GM21526 (cell line): ENCODE measurements around the gene NISCH.

ENCODE experiments used
- ATAC-seq: cut with Tn5 transposase; IDR thresholded peaks from one replicate; pipeline ENCODE4 v1.9.1; 2021; ENCODE audit warnings: moderate library complexity; ENCODE audit not compliant: unreplicated experiment, low FRiP score

NISCH gene

DNA sequence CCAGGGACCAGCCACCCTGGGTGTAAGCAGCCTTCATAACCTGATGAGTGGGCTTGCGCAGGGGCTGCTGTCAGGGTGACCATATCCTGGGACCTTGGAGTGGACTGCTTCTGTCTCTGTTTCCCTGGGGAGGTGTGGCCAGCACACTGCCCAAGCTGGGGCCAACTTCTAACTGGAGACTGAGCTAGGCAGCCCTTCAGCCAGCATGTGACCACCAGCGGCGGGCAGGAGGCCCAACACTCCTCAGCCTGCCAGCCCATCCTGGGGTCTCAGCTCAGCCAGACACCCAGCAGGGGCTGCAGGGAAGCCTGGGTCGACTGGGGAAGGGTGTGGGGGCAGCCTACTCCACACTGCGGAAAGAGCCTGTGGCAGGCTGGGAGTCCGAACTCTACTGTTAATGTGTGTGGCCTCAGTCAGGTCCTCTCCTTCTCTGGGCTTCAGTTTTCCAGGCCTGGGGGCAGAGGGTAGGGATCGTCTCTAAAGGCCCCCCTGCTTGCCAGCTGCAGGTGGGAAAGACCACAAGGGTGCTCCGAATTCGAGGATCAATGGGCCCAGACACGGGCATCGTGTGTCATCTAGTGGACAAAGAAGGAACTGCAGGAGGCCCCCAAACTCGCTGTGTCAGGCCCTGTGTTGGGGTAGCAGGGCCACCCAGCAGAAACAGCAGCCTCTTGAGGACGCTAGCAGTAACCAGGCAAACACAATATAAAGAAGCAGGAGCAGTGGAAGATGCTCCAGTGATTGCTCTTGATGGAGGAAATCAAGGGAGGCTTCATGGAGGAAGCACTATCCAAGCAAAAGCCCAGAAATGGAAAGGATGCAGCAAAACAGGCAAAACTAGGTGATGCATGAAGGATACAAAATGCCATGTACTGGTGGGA lies 8.5 kb upstream of the NISCH start:
- ATAC-seq: no peak

DNA sequence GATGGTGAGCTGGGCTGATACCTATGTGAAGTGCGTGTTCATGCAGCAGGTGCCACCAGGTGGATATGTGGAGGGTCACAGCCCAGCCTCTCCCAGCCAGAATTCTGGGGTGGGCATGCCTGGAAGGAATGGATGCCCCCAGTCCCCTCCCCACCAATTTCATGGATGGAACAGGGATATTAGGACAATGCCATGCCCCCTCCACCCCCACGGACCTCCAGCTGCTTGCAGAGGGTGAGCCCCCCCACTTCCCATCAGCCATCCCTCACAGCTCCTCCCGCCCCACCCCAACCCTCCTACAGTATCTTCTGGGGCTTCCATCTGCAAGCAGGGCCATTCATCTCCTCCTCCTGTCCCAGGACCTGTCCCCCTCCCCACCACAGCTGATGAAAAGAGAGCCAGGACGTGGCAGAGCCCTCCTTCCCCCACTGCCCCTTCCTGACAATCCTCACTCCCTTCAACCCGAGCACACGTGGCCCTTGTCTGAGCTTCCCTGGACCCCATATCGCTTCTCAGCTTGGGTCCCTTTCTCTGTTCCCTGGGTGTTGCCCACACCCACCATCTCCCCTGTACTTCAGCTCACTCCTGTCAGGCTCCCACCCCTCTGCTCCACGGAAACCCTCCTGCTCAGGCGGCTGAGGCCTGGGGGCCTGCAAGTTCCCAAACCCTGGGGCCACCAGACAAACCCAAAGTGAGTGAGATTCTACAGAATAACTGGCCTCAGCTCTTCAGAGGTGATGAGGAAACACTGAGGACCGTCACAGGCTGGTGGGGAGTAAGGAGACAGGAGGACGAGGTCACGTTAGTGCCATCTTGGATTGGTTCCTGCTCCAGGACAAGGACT lies 7.7 kb upstream of the NISCH start:
- no peak for ATAC-seq

DNA sequence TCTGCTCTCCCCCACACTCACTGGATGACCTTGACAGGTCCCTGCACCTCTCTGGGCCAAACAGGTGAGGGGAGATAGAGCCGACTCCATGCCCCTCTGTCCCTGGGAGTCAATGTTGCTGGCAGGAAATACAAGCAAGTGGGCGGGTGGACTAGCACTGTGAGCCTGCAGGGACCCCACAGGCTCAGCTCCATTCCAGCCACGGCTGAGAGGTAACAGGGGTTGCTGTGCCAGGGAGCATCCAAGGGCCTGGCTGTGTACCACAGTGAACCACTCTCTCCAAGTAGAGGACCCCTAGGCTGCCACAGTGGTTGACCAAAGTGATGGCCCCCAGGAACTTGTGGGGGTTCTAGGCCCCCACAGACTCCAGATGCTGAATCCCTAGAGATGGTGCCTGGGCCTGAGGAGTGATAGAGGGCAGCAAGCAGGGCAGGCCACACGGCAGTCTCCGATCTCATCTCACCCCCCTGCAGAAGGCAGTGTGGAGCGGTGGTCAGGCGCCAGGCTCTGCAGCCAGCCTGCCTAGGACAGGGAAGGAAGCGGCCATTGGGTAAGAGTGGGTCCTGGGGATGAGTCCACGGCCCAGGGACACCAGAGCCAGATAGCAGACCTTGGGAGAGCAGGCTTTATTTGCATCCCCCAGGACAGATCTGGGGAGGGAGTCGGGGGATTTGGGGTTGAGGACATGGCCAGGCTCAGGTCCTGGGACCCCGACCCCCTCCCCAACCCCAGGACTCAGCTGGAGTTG lies 4.7 kb upstream of the NISCH start:
- ATAC-seq: no peak

GRCh38 chr3:52451237-52452083 lies 3.9 kb upstream of the NISCH start:
- no peak for ATAC-seq

- ATAC-seq: no peak
Measured at GRCh38 chr3:52452126-52452525, 3.3 kb upstream of the NISCH start.

- ATAC-seq: no peak
Measured at GRCh38 chr3:52452570-52453221, 2.7 kb upstream of the NISCH start.

- ATAC-seq: no peak
Measured at GRCh38 chr3:52453496-52454249, 1.7 kb upstream of the NISCH start, which contains the start of gene TNNC1. TSS of gene TNNC1 (minus strand) at chr3:52454041. CDS start at chr3:52454015, 26 bp downstream.

- ATAC-seq: no peak
Measured at GRCh38 chr3:52454250-52454937, 1.0 kb upstream of the NISCH start.

GRCh38 chr3:52454938-52455282 lies 494 bp upstream of the NISCH start:
- no peak for ATAC-seq

- no peak for ATAC-seq
Measured at GRCh38 chr3:52456169-52456799, 880 bp downstream of the NISCH start.

- no peak for ATAC-seq
Measured at GRCh38 chr3:52456800-52457183, 1.4 kb downstream of the NISCH start.

- no peak for ATAC-seq
Measured at GRCh38 chr3:52458031-52458760, 2.8 kb downstream of the NISCH start.

DNA sequence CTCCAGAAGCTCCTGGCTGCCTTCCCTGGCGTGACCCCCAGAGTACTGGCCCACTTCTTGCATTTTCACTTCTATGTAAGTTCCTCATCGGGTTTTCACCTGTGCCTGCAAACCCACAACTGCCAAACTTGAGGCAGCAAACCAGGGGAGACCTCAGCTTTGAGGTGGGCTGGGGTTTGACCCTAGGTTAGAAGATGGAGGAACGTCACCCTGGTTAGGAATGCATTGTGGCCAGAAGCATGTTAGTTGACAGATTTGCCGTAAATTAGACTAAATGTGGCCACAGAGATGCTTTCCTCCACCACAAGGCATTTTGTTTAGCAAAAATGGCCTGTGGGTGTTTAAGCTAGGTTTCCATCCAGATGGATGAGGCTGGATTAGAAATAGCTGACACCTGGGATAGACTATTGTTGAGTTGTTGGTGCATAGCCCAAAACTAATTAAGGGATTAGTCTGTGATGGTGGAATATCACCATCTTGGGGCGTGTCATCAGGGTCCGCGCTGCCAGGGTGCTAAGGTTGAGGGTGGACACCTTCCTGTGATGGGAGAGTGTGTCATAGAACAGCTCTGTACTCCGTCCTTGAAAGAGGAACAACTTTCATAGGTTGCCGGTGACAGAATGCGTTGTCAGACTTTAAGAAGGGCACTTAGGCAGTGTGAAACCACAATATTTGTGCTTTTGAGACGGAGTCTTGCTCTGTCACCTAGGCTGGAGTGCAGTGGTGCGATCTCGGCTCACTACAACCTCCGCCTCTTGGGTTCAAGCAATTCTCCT lies 3.6 kb downstream of the NISCH start:
- no peak for ATAC-seq

GRCh38 chr3:52461874-52462273 lies 6.5 kb downstream of the NISCH start:
- no peak for ATAC-seq

DNA sequence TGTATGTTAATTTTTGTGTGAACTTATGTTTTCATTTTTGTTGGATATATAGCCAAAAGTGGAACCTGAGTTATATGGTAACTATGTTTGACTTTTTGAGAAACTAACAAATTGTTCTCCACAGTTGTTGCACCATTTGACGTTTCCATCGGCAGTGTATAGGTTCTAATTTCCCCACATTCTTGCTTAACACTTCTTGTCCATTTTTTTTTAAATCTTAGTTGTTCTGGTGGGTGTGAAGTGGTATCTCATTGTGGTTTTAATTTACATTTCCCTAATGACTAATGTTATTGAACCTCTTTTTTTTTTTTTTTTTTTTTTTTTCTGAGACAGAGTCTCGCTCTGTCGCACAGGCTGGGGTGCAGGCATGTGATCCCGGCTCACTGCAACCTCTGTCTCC lies 8.0 kb downstream of the NISCH start:
- ATAC-seq: no peak

- ATAC-seq: no peak
Measured at GRCh38 chr3:52468336-52468735, 12.9 kb downstream of the NISCH start.
